Thoracic aorta (tissue), 2 donors: Measurements from ENCODE around the gene SLC36A3. TPM values are rescaled to one million over a fixed set of nuclear protein-coding genes. Genes with fewer than 3 reads are reported as not detected.

ENCODE experiments used
- ATAC-seq: fragments of 150-250 bp; one replicate; pipeline ENCODE4 v1.8.0; 2017; ENCODE audit warnings: low read depth; ENCODE audit not compliant: insufficient number of reproducible peaks, low FRiP score
- DNase-seq: peaks from one replicate; pipeline ENCODE4 v3.0.0-alpha.2; 2020; ENCODE audit warnings: low spot score
- H3K27ac ChIP-seq, 2 donors: fragments of 200-600 bp; sonication (generic); 1 replicate in 1 of 2; 2 replicates in 1 of 2; pipeline ENCODE4 v1.5.1; 2016; ENCODE audit warnings: mild to moderate bottlenecking in 2 of 2, moderate library complexity in 2 of 2
- H3K27me3 ChIP-seq: fragments of 200-600 bp; sonication (generic); replicated peaks from 2 replicates; pipeline ENCODE4 v1.6.0; 2016; ENCODE audit warnings: mild to moderate bottlenecking; ENCODE audit not compliant: insufficient read depth
- H3K36me3 ChIP-seq: fragments of 200-600 bp; sonication (generic); one replicate; pipeline ENCODE4 v1.5.1; 2016
- H3K4me1 ChIP-seq, 2 donors: fragments of 200-600 bp; sonication (generic); 1 replicate in 1 of 2; 2 replicates in 1 of 2; pipeline versions ENCODE4 v1.5.1 to v1.6.0; 2016; ENCODE audit warnings: low read depth in 2 of 2, mild to moderate bottlenecking in 1 of 2; ENCODE audit not compliant: control insufficient read depth in 1 of 2
- H3K4me3 ChIP-seq: fragments of 200-600 bp; sonication (generic); 2 replicates; pipeline ENCODE4 v1.5.1; 2016; ENCODE audit warnings: mild to moderate bottlenecking
- H3K9me3 ChIP-seq: fragments of 200-600 bp; sonication (generic); 2 replicates; pipeline ENCODE4 v1.5.1; 2016
- total RNA-seq, 2 donors: library from RNA; depleted of rRNA; stranded (reverse); fragments of >200 nt; gene quantifications; one replicate each; pipeline versions ENCODE4 v1.1.0 to v1.2.3, GENCODE V29; 2016
- TF ChIP-seq, protein P1 (sequence below): fragments of 200-600 bp; sonication (generic); IDR thresholded peaks from one replicate; pipeline ENCODE4 v1.5.1; 2019; ENCODE audit warnings: antibody characterized with exemption

Gene SLC36A3
- total RNA-seq, 2 donors from 2014 or later = not detected

GRCh38 chr5:151328734-151329133 lies 25.2 kb upstream of the SLC36A3 start:
- H3K36me3 ChIP-seq = no peaks in the 10 kb centered on the region
- no peak overlapping the region for H3K4me3 ChIP-seq
- no peaks in the 10 kb centered on the region for H3K9me3 ChIP-seq
- no peak overlapping the region for H3K27ac ChIP-seq
- TF ChIP-seq, protein P1, sequence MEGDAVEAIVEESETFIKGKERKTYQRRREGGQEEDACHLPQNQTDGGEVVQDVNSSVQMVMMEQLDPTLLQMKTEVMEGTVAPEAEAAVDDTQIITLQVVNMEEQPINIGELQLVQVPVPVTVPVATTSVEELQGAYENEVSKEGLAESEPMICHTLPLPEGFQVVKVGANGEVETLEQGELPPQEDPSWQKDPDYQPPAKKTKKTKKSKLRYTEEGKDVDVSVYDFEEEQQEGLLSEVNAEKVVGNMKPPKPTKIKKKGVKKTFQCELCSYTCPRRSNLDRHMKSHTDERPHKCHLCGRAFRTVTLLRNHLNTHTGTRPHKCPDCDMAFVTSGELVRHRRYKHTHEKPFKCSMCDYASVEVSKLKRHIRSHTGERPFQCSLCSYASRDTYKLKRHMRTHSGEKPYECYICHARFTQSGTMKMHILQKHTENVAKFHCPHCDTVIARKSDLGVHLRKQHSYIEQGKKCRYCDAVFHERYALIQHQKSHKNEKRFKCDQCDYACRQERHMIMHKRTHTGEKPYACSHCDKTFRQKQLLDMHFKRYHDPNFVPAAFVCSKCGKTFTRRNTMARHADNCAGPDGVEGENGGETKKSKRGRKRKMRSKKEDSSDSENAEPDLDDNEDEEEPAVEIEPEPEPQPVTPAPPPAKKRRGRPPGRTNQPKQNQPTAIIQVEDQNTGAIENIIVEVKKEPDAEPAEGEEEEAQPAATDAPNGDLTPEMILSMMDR = no peak
- DNase-seq (no peak), ATAC-seq (no peak)
- no peaks in the 10 kb centered on the region for H3K4me1 ChIP-seq
- H3K27me3 ChIP-seq = no peaks in the 10 kb centered on the region

- DNase-seq = no peak
- ATAC-seq = no peak
- no peaks in the 10 kb centered on the region for H3K36me3 ChIP-seq
- H3K27me3 ChIP-seq = no peaks in the 10 kb centered on the region
- no peak overlapping the region for H3K27ac ChIP-seq
- TF ChIP-seq, protein P1 = no peak
- H3K9me3 ChIP-seq = no peaks in the 10 kb centered on the region
- H3K4me1 ChIP-seq = no peaks in the 10 kb centered on the region
- H3K4me3 ChIP-seq = no peak overlapping the region
Measured at GRCh38 chr5:151327585-151327984, 24.0 kb upstream of the SLC36A3 start.

DNA sequence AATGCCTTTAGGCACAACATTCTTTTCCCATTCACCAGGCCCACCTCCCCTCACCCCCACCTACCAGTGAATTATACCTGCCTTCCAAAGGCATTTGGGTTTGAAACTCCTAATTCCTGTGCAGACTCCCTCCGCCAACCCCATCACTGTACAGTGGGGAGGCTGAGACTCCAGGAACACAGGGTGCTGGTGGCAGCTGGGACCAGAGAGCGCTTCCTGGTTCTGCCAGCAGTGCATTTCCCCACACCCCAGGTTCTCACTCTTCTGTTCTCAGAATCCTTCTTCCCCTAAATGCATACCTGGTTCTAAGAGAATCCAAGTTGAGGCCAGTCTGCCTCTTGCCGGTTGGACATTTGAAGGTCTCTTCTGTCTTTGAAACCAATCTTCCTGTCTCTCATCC lies 22.7 kb upstream of the SLC36A3 start:
- Histone ChIP-seq H3K36me3 (no peaks in the 10 kb centered on the region), H3K4me3 (no peak overlapping the region), H3K27ac (no peak overlapping the region), H3K27me3 (no peaks in the 10 kb centered on the region), H3K9me3 (no peaks in the 10 kb centered on the region), H3K4me1 (no peaks in the 10 kb centered on the region)
- no peak for ATAC-seq
- TF ChIP-seq, protein P1 = no peak
- DNase-seq = no peak

DNA sequence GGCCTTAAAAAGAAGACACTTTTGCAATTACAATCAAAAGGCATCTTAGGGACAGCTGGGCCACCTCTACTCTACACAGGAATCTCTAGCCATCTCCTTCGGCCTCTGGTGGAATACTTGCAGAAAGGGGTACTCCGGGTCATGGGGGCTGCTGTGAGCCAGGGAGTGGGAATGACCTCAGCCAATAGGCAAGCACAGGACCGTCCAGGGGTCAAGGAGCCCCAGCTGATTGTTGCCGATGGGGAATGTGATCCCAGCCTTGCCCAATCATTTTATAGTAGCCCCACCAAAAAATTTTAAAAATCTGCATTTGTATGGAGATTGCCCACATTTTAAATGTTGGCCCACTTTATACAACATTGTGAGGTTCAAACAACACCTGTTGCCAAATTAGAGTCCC lies 16.9 kb upstream of the SLC36A3 start:
- H3K4me1 ChIP-seq = no peaks in the 10 kb centered on the region
- TF ChIP-seq, protein P1 = no peak
- no peaks in the 10 kb centered on the region for H3K9me3 ChIP-seq
- DNase-seq (no peak), ATAC-seq (no peak)
- no peak overlapping the region for H3K4me3 ChIP-seq
- no peaks in the 10 kb centered on the region for H3K27me3 ChIP-seq
- H3K27ac ChIP-seq = no peak overlapping the region
- H3K36me3 ChIP-seq = no peaks in the 10 kb centered on the region

- Histone ChIP-seq H3K4me1 (no peaks in the 10 kb centered on the region), H3K27ac (no peak overlapping the region), H3K36me3 (no peaks in the 10 kb centered on the region), H3K27me3 (no peaks in the 10 kb centered on the region), H3K4me3 (no peak overlapping the region), H3K9me3 (no peaks in the 10 kb centered on the region)
- TF ChIP-seq, protein P1 = no peak
- DNase-seq (no peak), ATAC-seq (no peak)
Measured at GRCh38 chr5:151318850-151319732, 15.5 kb upstream of the SLC36A3 start.
